ENCODE results near the gene PPP2R2C. TPM values are rescaled to one million over a fixed set of nuclear protein-coding genes. Genes with fewer than 3 reads are reported as not detected.

Gene PPP2R2C
- total RNA-seq, 2 donors from 2014 or later: not detected

- Mint-ChIP-seq H3K27ac (no peak overlapping the region), H3K36me3 (ENCODE audit: insufficient read depth in 2 of 2) (no peaks in the 10 kb centered on the region), H3K4me3 (peak overlapping the region; percentile 48 to 52), H3K9me3 (no peaks in the 10 kb centered on the region), H3K27me3 (ENCODE audit: low read depth) (peaks cover 59% of the 10 kb centered on the region), H3K4me1 (ENCODE audit: low read depth) (no peaks in the 10 kb centered on the region)
- ATAC-seq (replicated peaks in 1 of 2) (peak; percentile 51 to 53), DNase-seq (peak in 1 of 2 donors; percentile 24)
Observed at GRCh38 chr4:6470502-6471306, 1.7 kb downstream of the PPP2R2C start.

DNA sequence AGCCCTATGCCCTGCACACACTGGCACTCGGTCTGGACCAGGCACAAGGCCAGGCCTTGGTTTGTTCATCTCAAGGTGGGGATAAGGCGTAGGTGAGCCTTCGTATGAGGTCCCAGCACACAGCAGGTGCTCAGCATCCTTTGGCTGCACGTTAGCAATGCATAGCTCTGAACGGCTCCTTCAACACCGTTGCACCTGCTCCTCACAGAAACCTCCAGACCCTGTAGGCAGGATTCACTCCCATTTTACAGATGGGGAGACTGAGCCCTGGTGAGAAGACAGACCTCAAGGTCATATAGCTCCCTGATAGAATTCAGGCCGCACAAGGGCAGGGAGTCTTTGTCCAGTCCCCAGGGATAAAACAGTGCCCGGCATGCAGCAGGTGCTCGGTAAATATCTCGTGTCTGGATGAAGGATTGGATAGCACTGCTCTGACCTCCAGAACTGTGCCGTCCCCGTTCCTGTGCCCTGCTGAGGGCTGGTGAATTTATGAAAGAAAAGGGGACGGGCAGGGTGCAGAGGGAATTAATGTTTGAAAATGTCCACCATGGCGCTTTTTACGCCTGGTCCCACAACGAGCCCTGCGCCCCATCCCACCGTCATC lies 2.4 kb downstream of the PPP2R2C start:
- no peak for DNase-seq
- ATAC-seq (replicated peaks in 1 of 2): no peak
- Mint-ChIP-seq H3K4me1 (ENCODE audit: low read depth) (no peaks in the 10 kb centered on the region), H3K36me3 (ENCODE audit: insufficient read depth in 2 of 2) (no peaks in the 10 kb centered on the region), H3K27ac (no peak overlapping the region), H3K9me3 (no peaks in the 10 kb centered on the region), H3K27me3 (ENCODE audit: low read depth) (peaks cover 55% of the 10 kb centered on the region), H3K4me3 (peak overlapping the region; percentile 48 to 52)

GRCh38 chr4:6469144-6469543 lies 3.3 kb downstream of the PPP2R2C start:
- no peak for DNase-seq
- H3K4me1 Mint-ChIP-seq (ENCODE audit: low read depth): no peaks in the 10 kb centered on the region
- no peak overlapping the region for H3K4me3 Mint-ChIP-seq
- no peak overlapping the region for H3K27ac Mint-ChIP-seq
- no peaks in the 10 kb centered on the region for H3K36me3 Mint-ChIP-seq (ENCODE audit: insufficient read depth in 2 of 2)
- ATAC-seq (replicated peaks in 1 of 2): no peak
- no peaks in the 10 kb centered on the region for H3K9me3 Mint-ChIP-seq
- peaks cover 56% of the 10 kb centered on the region for H3K27me3 Mint-ChIP-seq (ENCODE audit: low read depth)

DNA sequence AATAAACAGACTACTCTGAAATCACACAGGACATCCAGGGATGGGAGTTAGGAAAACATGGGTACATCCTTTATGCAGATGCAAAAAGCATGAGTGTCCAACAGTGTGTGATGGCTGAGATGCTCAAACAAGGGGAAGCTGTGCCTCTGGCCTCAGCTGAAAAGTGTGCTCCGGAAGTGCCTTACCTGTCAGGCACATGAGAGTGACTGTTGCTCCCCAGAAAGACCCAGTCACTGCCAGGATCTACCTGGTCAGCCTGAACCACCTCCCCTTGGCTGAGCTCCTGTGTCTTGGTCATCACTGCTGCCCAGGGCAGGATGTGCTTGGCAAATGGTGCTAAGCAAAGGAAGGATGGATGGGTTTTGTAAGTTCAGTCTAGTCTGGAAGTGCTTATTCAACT lies 4.0 kb downstream of the PPP2R2C start:
- Mint-ChIP-seq H3K4me1 (ENCODE audit: low read depth) (no peaks in the 10 kb centered on the region), H3K36me3 (ENCODE audit: insufficient read depth in 2 of 2) (no peaks in the 10 kb centered on the region), H3K27ac (no peak overlapping the region), H3K9me3 (no peaks in the 10 kb centered on the region), H3K27me3 (ENCODE audit: low read depth) (peaks cover 51% of the 10 kb centered on the region), H3K4me3 (no peak overlapping the region)
- ATAC-seq (replicated peaks in 1 of 2) (no peak), DNase-seq (no peak)

- Mint-ChIP-seq H3K36me3 (ENCODE audit: insufficient read depth in 2 of 2) (no peaks in the 10 kb centered on the region), H3K9me3 (no peaks in the 10 kb centered on the region), H3K27ac (no peak overlapping the region), H3K4me3 (no peak overlapping the region), H3K4me1 (ENCODE audit: low read depth) (no peaks in the 10 kb centered on the region), H3K27me3 (ENCODE audit: low read depth) (peaks cover 45% of the 10 kb centered on the region)
- ATAC-seq (replicated peaks in 1 of 2) (no peak), DNase-seq (no peak)
Observed at GRCh38 chr4:6467600-6467999, 4.8 kb downstream of the PPP2R2C start.

DNA sequence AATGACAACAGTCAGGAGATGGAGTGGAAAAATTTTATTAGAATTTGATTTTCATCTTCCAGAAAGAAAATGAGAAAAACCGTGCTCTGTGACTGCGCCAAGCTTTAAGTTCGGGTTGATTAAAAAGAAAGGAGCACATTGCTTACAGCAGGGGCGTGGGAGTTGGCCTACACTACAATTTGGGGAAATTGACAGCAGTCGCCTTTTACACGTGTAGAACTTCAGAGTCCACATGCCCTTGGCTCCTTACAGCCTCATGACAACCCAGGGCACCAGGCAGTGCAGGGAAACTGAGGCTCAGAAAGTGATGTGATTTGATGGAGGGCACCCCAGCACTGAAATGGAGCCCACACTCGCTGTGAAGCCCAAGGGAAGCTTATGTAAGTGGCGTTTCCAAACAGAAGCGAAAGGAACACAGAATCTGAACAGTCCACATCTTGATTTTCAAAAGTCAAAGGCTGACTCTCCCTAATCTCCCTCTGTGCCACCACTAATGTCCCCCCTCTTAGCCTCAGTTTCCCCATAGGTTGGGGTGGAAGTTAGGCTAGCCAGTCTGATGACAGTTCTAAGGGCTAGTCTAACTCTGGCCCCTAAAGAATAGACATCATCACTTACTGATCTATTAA lies 5.5 kb downstream of the PPP2R2C start:
- ATAC-seq (replicated peaks in 1 of 2) (no peak), DNase-seq (no peak)
- Mint-ChIP-seq H3K4me1 (ENCODE audit: low read depth) (no peaks in the 10 kb centered on the region), H3K9me3 (no peaks in the 10 kb centered on the region), H3K36me3 (ENCODE audit: insufficient read depth in 2 of 2) (no peaks in the 10 kb centered on the region), H3K27me3 (ENCODE audit: low read depth) (peaks cover 48% of the 10 kb centered on the region), H3K27ac (no peak overlapping the region), H3K4me3 (no peak overlapping the region)

DNA sequence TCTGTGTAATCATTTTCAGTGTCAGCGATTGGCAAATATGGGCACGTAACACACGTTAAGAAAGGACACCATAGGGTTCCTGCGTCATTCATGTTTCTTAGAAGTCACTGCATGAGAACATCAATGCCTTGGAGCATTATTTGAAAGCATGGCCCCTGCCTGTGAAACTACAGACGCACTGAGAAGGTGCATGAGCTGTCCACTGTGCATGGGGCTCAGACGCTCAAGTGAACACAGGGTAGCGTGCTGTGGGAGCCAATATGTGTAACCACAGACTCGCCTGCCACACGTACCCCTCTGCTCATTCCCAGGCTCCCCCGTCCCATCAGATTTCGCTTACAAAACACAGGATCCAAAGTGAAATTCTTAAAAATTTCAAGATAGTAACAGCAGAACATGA lies 6.5 kb downstream of the PPP2R2C start:
- Mint-ChIP-seq H3K36me3 (ENCODE audit: insufficient read depth in 2 of 2) (no peaks in the 10 kb centered on the region), H3K27me3 (ENCODE audit: low read depth) (peaks cover 48% of the 10 kb centered on the region), H3K27ac (no peak overlapping the region), H3K4me1 (ENCODE audit: low read depth) (no peaks in the 10 kb centered on the region), H3K4me3 (no peak overlapping the region), H3K9me3 (peaks cover 0 to under 1% of the 10 kb centered on the region in 2 donors)
- ATAC-seq (replicated peaks in 1 of 2): no peak
- no peak for DNase-seq

- ATAC-seq (replicated peaks in 1 of 2): no peak
Observed at GRCh38 chr4:6464842-6465588, 7.4 kb downstream of the PPP2R2C start.

DNA sequence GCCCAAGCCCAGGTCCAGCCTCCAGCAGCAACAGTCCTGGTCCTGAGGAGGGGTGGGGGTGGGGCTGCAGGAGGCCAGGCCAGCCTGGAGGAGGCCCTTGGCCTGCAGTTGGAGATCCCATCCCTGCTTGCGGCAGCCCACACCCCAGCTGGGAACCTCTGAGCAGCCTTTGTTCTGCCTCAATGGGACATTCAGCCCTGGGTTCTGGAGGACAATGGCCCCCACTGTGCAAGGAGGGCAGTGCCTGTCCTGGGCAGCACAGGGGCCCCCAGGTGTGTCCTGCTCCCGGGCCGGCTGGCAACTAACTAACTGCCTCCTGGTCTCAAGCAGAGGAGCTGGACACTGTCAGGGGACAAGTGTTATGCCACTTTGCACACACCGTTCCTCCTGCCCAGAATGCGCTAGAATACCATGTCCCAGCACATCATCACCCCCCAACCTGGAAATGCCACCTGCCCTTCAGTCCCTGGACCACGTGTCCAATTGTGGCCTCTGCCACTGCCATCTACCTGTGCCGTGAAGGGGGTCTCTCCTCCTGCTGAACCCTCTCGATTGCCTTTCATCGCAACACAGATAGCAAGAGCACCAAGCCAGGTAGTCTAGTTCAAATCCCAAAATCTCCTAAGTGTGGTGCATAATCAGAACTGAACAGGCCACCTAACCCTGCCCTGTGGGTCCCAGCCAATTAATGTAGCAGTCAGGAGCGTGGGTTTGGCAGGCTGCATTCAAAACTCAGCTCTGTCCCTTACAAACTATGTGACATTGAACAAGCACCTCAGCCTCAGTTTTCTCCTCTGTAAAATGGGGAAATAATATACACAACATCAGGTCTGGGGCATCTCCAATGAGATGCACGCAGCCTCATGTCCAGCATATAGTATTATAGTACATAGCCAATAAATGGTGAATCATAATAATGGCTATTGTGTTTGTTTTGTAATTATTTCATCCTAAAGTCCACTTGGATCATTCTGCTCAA lies 8.8 kb downstream of the PPP2R2C start:
- ATAC-seq (replicated peaks in 1 of 2): no peak
- peaks cover 0 to 3% of the 10 kb centered on the region in 2 donors for H3K9me3 Mint-ChIP-seq
- peaks cover 34% of the 10 kb centered on the region for H3K27me3 Mint-ChIP-seq (ENCODE audit: low read depth)
- H3K4me1 Mint-ChIP-seq (ENCODE audit: low read depth): no peaks in the 10 kb centered on the region
- no peak overlapping the region for H3K4me3 Mint-ChIP-seq
- no peaks in the 10 kb centered on the region for H3K36me3 Mint-ChIP-seq (ENCODE audit: insufficient read depth in 2 of 2)
- H3K27ac Mint-ChIP-seq: no peak overlapping the region
- DNase-seq: no peak

More at GRCh38 chr4:6464842-6465588, 7.4 kb downstream of the PPP2R2C start:
- H3K27me3 Mint-ChIP-seq (ENCODE audit: low read depth): peaks cover 44% of the 10 kb centered on the region
- H3K36me3 Mint-ChIP-seq (ENCODE audit: insufficient read depth in 2 of 2): no peaks in the 10 kb centered on the region
- H3K27ac Mint-ChIP-seq: no peak overlapping the region
- DNase-seq: no peak
- H3K4me1 Mint-ChIP-seq (ENCODE audit: low read depth): no peaks in the 10 kb centered on the region
- H3K9me3 Mint-ChIP-seq: peaks cover 0 to 2% of the 10 kb centered on the region in 2 donors
- H3K4me3 Mint-ChIP-seq: no peak overlapping the region

GRCh38 chr4:6461301-6462165 lies 10.9 kb downstream of the PPP2R2C start:
- H3K4me1 Mint-ChIP-seq (ENCODE audit: low read depth): no peaks in the 10 kb centered on the region
- no peak overlapping the region for H3K4me3 Mint-ChIP-seq
- no peak for DNase-seq
- ATAC-seq (replicated peaks in 1 of 2): no peak
- H3K27me3 Mint-ChIP-seq (ENCODE audit: low read depth): peaks cover 27% of the 10 kb centered on the region
- H3K36me3 Mint-ChIP-seq (ENCODE audit: insufficient read depth in 2 of 2): no peaks in the 10 kb centered on the region
- H3K27ac Mint-ChIP-seq: no peak overlapping the region
- H3K9me3 Mint-ChIP-seq: peaks cover 0 to 3% of the 10 kb centered on the region in 2 donors

DNA sequence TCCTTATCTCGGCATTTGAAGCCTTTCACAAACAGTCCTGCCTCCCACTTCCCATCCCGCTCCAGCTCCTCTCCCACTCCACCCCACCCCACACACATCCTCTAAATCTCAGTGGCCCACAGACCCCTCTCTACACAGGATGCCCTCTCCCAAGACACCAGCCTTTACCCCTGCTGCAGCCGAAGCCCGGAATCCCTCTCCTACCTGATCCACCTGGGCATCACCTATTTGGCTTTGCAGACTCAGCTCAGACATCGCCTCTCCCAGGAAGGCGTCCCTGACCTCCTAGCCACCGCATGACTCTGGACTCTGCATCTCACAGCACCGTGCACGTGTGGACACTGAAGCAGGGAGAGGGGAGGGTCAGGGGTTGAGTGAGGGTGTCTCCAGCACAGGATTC lies 11.5 kb downstream of the PPP2R2C start:
- H3K9me3 Mint-ChIP-seq: peaks cover 0 to 3% of the 10 kb centered on the region in 2 donors
- H3K27me3 Mint-ChIP-seq (ENCODE audit: low read depth): peaks cover 30% of the 10 kb centered on the region
- no peak overlapping the region for H3K27ac Mint-ChIP-seq
- H3K36me3 Mint-ChIP-seq (ENCODE audit: insufficient read depth in 2 of 2): no peaks in the 10 kb centered on the region
- no peak overlapping the region for H3K4me3 Mint-ChIP-seq
- no peak for ATAC-seq (replicated peaks in 1 of 2)
- H3K4me1 Mint-ChIP-seq (ENCODE audit: low read depth): no peaks in the 10 kb centered on the region
- no peak for DNase-seq

All from activated T-cell treated with anti-CD3 and anti-CD28 coated beads, Interleukin-2, amount 50 U/mL, for 72 hours (primary cell).